Common myeloid progenitor, CD34-positive (primary cell): ENCODE measurements around the gene DLG5.

Experiments used
- CTCF ChIA-PET: fragments of 350-600 bp; sonication (Branson Sonifier 250); formaldehyde crosslinking; loops from one replicate; lab custom pipeline; 2021; ENCODE audit warnings: antibody characterized with exemption; lab: Charles Lee
- POLR2A ChIA-PET: fragments of 350-600 bp; sonication (Branson Sonifier 250); formaldehyde crosslinking; loops from one replicate; lab custom pipeline; 2021; ENCODE audit warnings: antibody characterized with exemption; lab: Charles Lee
- DNase-seq, 3 donors: peaks; one replicate each; pipeline versions ENCODE4 v3.0.0 to v3.0.0-alpha.2; 2013
- H3K27ac ChIP-seq, 2 experiments: 1 replicate in 1 of 2; 2 replicates in 1 of 2; pipeline ENCODE4 v1.7.0; 2013; ENCODE audit warnings: inconsistent platforms in 2 of 2, low read length in 2 of 2, mild to moderate bottlenecking in 2 of 2, low read depth in 1 of 2, moderate library complexity in 1 of 2; ENCODE audit not compliant: severe bottlenecking in 2 of 2, insufficient read depth in 1 of 2, poor library complexity in 1 of 2
- H3K27me3 ChIP-seq, 5 experiments: replicated peaks in 2 of 5; 1 replicate in 3 of 5; 2 replicates in 2 of 5; pipeline versions ENCODE4 v1.6.1 to v1.7.0; 2013; ENCODE audit warnings: low read length in 4 of 5, mild to moderate bottlenecking in 2 of 5, moderate library complexity in 2 of 5, inconsistent platforms in 1 of 5; ENCODE audit not compliant: insufficient read depth in 5 of 5, control insufficient read depth in 4 of 5
- H3K36me3 ChIP-seq, 4 experiments: 1 replicate in 2 of 4; 2 replicates in 2 of 4; pipeline versions ENCODE4 v1.6.1 to v1.7.0; 2013; ENCODE audit warnings: low read length in 3 of 4, control low read depth in 1 of 4, mild to moderate bottlenecking in 1 of 4; ENCODE audit not compliant: control insufficient read depth in 4 of 4, insufficient read depth in 4 of 4
- H3K4me1 ChIP-seq, 4 experiments: 1 replicate in 3 of 4; 2 replicates in 1 of 4; pipeline versions ENCODE4 v1.6.1 to v1.7.1; 2013; ENCODE audit warnings: low read length in 3 of 4, mild to moderate bottlenecking in 3 of 4, control low read depth in 1 of 4, inconsistent platforms in 1 of 4, moderate library complexity in 1 of 4; ENCODE audit not compliant: control insufficient read depth in 4 of 4, insufficient read depth in 4 of 4; ENCODE audit errors: control extremely low read depth in 1 of 4
- H3K4me3 ChIP-seq, 7 experiments: 1 replicate in 4 of 7; 2 replicates in 3 of 7; pipeline versions ENCODE4 v1.5.1 to v1.7.0; 2013; ENCODE audit warnings: mild to moderate bottlenecking in 7 of 7, low read length in 6 of 7, moderate library complexity in 6 of 7, inconsistent platforms in 2 of 7, low read depth in 2 of 7, control low read depth in 1 of 7; ENCODE audit not compliant: insufficient read depth in 4 of 7, control insufficient read depth in 1 of 7; ENCODE audit errors: extremely low read depth in 1 of 7
- H3K9me3 ChIP-seq, 5 experiments: 1 replicate in 4 of 5; 2 replicates in 1 of 5; pipeline versions ENCODE4 v1.6.1 to v1.7.1; 2013; ENCODE audit warnings: low read length in 4 of 5, mild to moderate bottlenecking in 2 of 5, inconsistent platforms in 1 of 5, low read depth in 1 of 5, moderate library complexity in 1 of 5; ENCODE audit not compliant: control insufficient read depth in 4 of 5, insufficient read depth in 2 of 5; ENCODE audit errors: control extremely low read depth in 1 of 5
- WGBS: methylation state at CpG from one replicate; pipeline ENCODE4 v1.1.5; 2013; ENCODE audit not compliant: insufficient coverage; 5-methylcytosine and 5-hydroxymethylcytosine counted together

Gene DLG5

GRCh38 chr10:77854115-77854514 is 72.4 kb downstream of the DLG5 start:
- no peak for DNase-seq
- peaks cover 0 to 2% (median 0%) of the 10 kb centered on the region in 4 experiments for H3K4me1 ChIP-seq
- peaks cover 0 to 10% (median 2%) of the 10 kb centered on the region in 4 experiments for H3K36me3 ChIP-seq
- ChIA-PET CTCF (no interaction called here), POLR2A (no interaction called here)
- no peaks in the 10 kb centered on the region for H3K27me3 ChIP-seq
- WGBS, result 100% methylated on average over 6 of the region's 6 CpGs
- H3K27ac ChIP-seq, result no peak overlapping the region
- no peak overlapping the region for H3K4me3 ChIP-seq
- no peaks in the 10 kb centered on the region for H3K9me3 ChIP-seq

- no peaks in the 10 kb centered on the region for H3K9me3 ChIP-seq
- no peak for DNase-seq
- peaks cover 0 to 3% (median 0%) of the 10 kb centered on the region in 4 experiments for H3K4me1 ChIP-seq
- ChIA-PET CTCF (no interaction called here), POLR2A (no interaction called here)
- no peaks in the 10 kb centered on the region for H3K27me3 ChIP-seq
- H3K36me3 ChIP-seq, result peaks cover 0 to 10% (median 2%) of the 10 kb centered on the region in 4 experiments
- H3K4me3 ChIP-seq, result no peak overlapping the region
- 94% methylated on average over 14 of the region's 16 CpGs for WGBS
- no peak overlapping the region for H3K27ac ChIP-seq
Observed at GRCh38 chr10:77853256-77853655, 73.3 kb downstream of the DLG5 start.

- POLR2A ChIA-PET, result no interaction called here
- no peaks in the 10 kb centered on the region for H3K27me3 ChIP-seq
- peaks cover 0 to 6% (median under 1%) of the 10 kb centered on the region in 4 experiments for H3K4me1 ChIP-seq
- peaks cover 0 to 10% (median 2%) of the 10 kb centered on the region in 4 experiments for H3K36me3 ChIP-seq
- H3K27ac ChIP-seq, result no peak overlapping the region
- CTCF ChIA-PET, result interaction anchor here (2.0 kb wide), 1 partner anchor 10 kb away, joined by 7 read pairs; no protein-coding TSS in a partner anchor
- DNase-seq, result no peak
- 97% methylated on average over 15 of the region's 17 CpGs for WGBS
- H3K9me3 ChIP-seq, result no peaks in the 10 kb centered on the region
- no peak overlapping the region for H3K4me3 ChIP-seq
Observed at GRCh38 chr10:77850620-77851231, 75.8 kb downstream of the DLG5 start.

- ChIA-PET POLR2A (no interaction called here), CTCF (no interaction called here)
- WGBS, result 56% methylated on average over 9 of the region's 12 CpGs
- peak in 1 of 3 donors; percentile 6 for DNase-seq
- Histone ChIP-seq H3K4me3 (no peak overlapping the region), H3K4me1 (peaks cover 0 to 9% (median 4%) of the 10 kb centered on the region in 4 experiments), H3K9me3 (no peaks in the 10 kb centered on the region), H3K36me3 (peaks cover 0 to 10% (median 2%) of the 10 kb centered on the region in 4 experiments), H3K27ac (no peak overlapping the region), H3K27me3 (no peaks in the 10 kb centered on the region)
Observed at GRCh38 chr10:77849039-77849664, 77.4 kb downstream of the DLG5 start.

GRCh38 chr10:77846718-77847311 is 79.7 kb downstream of the DLG5 start:
- CTCF ChIA-PET, result interaction anchor here (0.6 to 2.3 kb wide), 14 partner anchors 9 to 276 kb away, joined by 3 to 12 read pairs (median 4); no protein-coding TSS in a partner anchor
- Histone ChIP-seq H3K27ac (no peak overlapping the region), H3K4me1 (peaks cover 0 to 9% (median 4%) of the 10 kb centered on the region in 4 experiments), H3K27me3 (no peaks in the 10 kb centered on the region), H3K9me3 (no peaks in the 10 kb centered on the region), H3K36me3 (peaks cover 0 to 8% (median 4%) of the 10 kb centered on the region in 4 experiments), H3K4me3 (no peak overlapping the region)
- POLR2A ChIA-PET, result no interaction called here
- DNase-seq, result peak; percentile 40 to 62 (median 48)
- WGBS, result 68% methylated on average over 17 of the region's 21 CpGs

GRCh38 chr10:77845451-77845850 is 81.1 kb downstream of the DLG5 start:
- Histone ChIP-seq H3K27me3 (no peaks in the 10 kb centered on the region), H3K4me3 (no peak overlapping the region), H3K4me1 (peaks cover 0 to 9% (median 4%) of the 10 kb centered on the region in 4 experiments), H3K36me3 (peaks cover 0 to 10% (median 7%) of the 10 kb centered on the region in 4 experiments), H3K9me3 (no peaks in the 10 kb centered on the region), H3K27ac (no peak overlapping the region)
- ChIA-PET POLR2A (no interaction called here), CTCF (interaction anchor here (1.0 kb wide), 1 partner anchor 12 kb away, joined by 3 read pairs; no protein-coding TSS in a partner anchor)
- DNase-seq, result no peak
